GM10266 (cell line): ENCODE measurements around the gene CDKN2D.
A peak's percentile ranks its signal among the peaks of the same experiment; 100 is the strongest.
"Not testable (repeated sequence)": the region's sequence is repeated elsewhere in the genome, so short reads cannot be mapped to it uniquely, and the experiment has no call there.

ENCODE experiments used
- DNase-seq: peaks from one replicate; pipeline ENCODE4 v3.0.0; 2012; ENCODE audit errors: extremely low spot score
- TF ChIP-seq, protein P1 (sequence below): IDR thresholded peaks from 2 replicates; pipeline ENCODE4 v1.5.1; 2012; ENCODE audit warnings: mild to moderate bottlenecking, low read depth; ENCODE audit not compliant: control insufficient read depth, insufficient read depth; ENCODE audit errors: missing control alignments

The CDKN2D gene

DNA sequence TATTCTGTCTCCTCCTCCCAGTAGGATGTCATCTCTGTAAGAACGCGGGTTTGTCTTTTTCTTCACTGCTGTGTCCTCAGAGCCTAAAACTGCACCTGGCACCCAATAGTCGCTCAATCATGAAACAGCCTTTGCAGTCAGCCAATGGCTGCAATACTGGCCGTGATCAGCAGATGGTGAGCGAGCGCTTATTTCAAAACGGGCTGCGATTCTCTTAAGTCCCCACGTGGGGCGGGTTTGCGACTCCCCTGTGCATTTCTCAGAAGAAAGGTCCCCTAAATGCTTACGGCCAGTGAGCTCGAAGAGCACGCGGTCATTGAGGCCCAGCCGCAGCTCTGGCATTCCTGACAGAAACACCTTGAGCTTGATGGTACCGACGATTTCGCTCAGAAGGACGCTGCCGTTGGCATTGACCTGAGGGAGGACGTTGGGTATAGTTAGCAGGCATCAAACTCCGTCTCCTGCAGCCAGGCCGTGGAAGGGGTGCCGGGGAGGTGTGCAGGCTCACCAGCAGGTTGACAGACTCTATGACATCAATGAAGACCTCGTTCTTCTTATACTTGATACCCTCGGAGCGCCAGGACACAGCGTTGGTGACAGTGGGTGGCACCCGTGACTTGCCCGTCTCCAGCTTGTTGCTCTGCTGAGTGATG, 12.3 kb upstream of the CDKN2D start:
- TF ChIP-seq, protein P1, sequence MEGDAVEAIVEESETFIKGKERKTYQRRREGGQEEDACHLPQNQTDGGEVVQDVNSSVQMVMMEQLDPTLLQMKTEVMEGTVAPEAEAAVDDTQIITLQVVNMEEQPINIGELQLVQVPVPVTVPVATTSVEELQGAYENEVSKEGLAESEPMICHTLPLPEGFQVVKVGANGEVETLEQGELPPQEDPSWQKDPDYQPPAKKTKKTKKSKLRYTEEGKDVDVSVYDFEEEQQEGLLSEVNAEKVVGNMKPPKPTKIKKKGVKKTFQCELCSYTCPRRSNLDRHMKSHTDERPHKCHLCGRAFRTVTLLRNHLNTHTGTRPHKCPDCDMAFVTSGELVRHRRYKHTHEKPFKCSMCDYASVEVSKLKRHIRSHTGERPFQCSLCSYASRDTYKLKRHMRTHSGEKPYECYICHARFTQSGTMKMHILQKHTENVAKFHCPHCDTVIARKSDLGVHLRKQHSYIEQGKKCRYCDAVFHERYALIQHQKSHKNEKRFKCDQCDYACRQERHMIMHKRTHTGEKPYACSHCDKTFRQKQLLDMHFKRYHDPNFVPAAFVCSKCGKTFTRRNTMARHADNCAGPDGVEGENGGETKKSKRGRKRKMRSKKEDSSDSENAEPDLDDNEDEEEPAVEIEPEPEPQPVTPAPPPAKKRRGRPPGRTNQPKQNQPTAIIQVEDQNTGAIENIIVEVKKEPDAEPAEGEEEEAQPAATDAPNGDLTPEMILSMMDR: peak; percentile 99
- peak; percentile 79 for DNase-seq

GRCh38 chr19:10577951-10578350, 9.2 kb upstream of the CDKN2D start:
- DNase-seq: no peak
- TF ChIP-seq, protein P1: no peak

DNA sequence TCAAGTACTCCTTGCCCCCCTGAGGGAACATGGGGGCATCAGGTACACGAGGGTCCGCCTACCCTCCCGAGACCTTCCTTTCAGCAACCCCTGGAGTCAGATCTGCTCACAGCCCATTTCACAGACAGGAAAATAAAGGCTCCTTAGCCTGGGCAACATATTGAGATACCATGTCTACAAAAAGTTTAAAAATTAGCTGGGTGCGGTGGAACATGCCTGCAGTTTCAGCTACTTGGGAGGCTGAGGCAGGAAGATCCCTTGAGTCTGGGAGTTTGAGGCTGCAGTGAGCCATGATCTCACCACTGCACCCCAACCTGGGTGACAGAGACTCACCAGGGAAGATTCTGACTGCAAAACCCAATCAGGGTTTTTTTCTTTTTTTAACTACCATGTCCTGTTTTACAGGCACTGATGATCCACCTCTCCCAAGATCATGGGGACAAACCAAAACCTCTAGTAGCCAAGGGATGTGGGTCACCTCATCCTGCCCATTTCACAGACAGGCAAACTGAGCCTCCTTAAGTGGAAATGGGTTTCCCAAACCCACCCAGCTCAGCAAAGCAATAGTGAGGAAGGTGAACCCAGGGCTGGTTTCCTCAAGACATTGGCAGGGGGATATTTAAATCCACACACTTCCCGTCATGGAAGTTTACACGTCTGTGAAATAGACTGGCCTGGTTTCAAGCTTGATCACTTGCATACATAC, 6.4 kb upstream of the CDKN2D start:
- no peak for DNase-seq
- TF ChIP-seq, protein P1: no peak

GRCh38 chr19:10574462-10574861, 5.7 kb upstream of the CDKN2D start:
- no peak for DNase-seq
- TF ChIP-seq, protein P1: no peak

- DNase-seq: not testable (repeated sequence)
Observed at GRCh38 chr19:10573793-10574192, 5.0 kb upstream of the CDKN2D start.

GRCh38 chr19:10568062-10568825, 535 bp downstream of the CDKN2D start:
- DNase-seq: no peak
- TF ChIP-seq, protein P1: no peak

GRCh38 chr19:10567656-10568055, 1.1 kb downstream of the CDKN2D start:
- no peak for DNase-seq

More at GRCh38 chr19:10567656-10568055, 1.1 kb downstream of the CDKN2D start:
- TF ChIP-seq, protein P1: no peak
